Upper lobe of left lung (tissue), 6 donors: ENCODE measurements around the gene ISCU. TPM values are rescaled to one million over a fixed set of nuclear protein-coding genes. Genes with fewer than 3 reads are reported as not detected.

Source experiments
- ATAC-seq, 2 donors: fragments of 200-7000 bp; cut with Tn5 transposase; one replicate each; pipeline ENCODE4 v1.9.1; 2022; ENCODE audit warnings: mild to moderate bottlenecking in 2 of 2, moderate library complexity in 2 of 2; ENCODE audit not compliant: low FRiP score in 2 of 2
- DNase-seq, 2 donors: peaks; one replicate each; pipeline ENCODE4 v3.0.0-alpha.2; 2019 to 2020
- H3K27ac ChIP-seq, 4 donors: fragments of 200-600 bp; sonication (generic); one replicate each; pipeline ENCODE4 v1.5.1; 2016 to 2019
- H3K27me3 ChIP-seq, 4 donors: fragments of 200-600 bp; sonication (generic); one replicate each; pipeline ENCODE4 v1.5.1; 2017 to 2019
- H3K36me3 ChIP-seq, 4 donors: fragments of 200-600 bp; sonication (generic); one replicate each; pipeline ENCODE4 v1.5.1; 2016 to 2019
- H3K4me1 ChIP-seq, 4 donors: fragments of 200-600 bp; sonication (generic); one replicate each; pipeline ENCODE4 v1.5.1; 2018 to 2019
- H3K4me3 ChIP-seq, 4 donors: fragments of 200-600 bp; sonication (generic); one replicate each; pipeline ENCODE4 v1.5.1; 2017 to 2019; ENCODE audit warnings: mild to moderate bottlenecking in 2 of 4, moderate library complexity in 1 of 4
- H3K9me3 ChIP-seq, 4 donors: fragments of 200-600 bp; sonication (generic); one replicate each; pipeline ENCODE4 v1.5.1; 2018 to 2019
- EP300 ChIP-seq, 4 donors: sonication (generic); formaldehyde crosslinking; IDR thresholded peaks; one replicate each; pipeline ENCODE4 v1.5.1; 2017; ENCODE audit warnings: antibody characterized with exemption in 4 of 4, control low read depth in 2 of 4
- POLR2A ChIP-seq, 4 donors: fragments of 450-650 bp; IDR thresholded peaks; one replicate each; pipeline ENCODE4 v1.5.1; 2016 to 2017; ENCODE audit warnings: antibody characterized with exemption in 4 of 4, mild to moderate bottlenecking in 2 of 4
- POLR2AphosphoS5 ChIP-seq, 2 donors: sonication (generic); formaldehyde crosslinking; IDR thresholded peaks; one replicate each; pipeline ENCODE4 v1.5.1; 2017; ENCODE audit warnings: antibody characterized with exemption in 2 of 2
- WGBS, 2 donors: methylation state at CpG; one replicate each; pipeline ENCODE4 v1.1.5; 2017 to 2018; 5-methylcytosine and 5-hydroxymethylcytosine counted together
- total RNA-seq, 6 donors: library from RNA; depleted of rRNA in 4 of 6; stranded (reverse); fragments of >200 nt in 4 of 6; gene quantifications; one replicate each; pipeline versions ENCODE4 v1.1.0 to v1.2.1, GENCODE V29; 2016 to 2021
- TF ChIP-seq, protein P1 (sequence below), 6 experiments: fragments of 450-650 bp in 4 of 6; fragments of 200-600 bp in 2 of 6; sonication (generic) in 2 of 6; IDR thresholded peaks; one replicate each; pipeline ENCODE4 v1.5.1; 2016 to 2019; ENCODE audit warnings: antibody characterized with exemption in 6 of 6
- donor health status: DM: no; HTN: no; CAD: no; lungs with moderate emphysema.
- donor health status: DM: no; HTN: yes; CAD: no; lungs with severe emphysema.

Gene ISCU
- total RNA-seq, 6 donors from 2014 or later: 130 to 192 (median 152) TPM

DNA sequence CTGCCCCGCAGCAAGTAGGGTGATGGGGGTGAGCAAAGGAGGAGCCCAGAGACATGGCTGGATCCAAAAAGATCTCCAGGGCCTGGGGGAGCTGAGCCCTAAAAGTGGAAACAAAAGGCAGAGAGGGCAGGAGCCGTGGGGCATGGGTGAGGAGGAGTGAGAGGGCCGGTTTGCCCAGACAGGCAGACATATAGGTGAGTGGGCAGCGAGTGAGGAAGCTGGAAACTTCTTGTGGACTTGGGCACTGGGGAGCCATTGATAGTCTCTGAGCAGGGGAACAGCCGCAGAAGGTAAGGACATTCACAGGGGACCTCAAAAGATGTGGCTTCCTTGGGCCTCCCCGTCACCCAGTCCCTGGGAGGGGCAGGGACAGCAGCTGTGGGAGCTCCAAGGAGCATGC lies 52.2 kb downstream of the ISCU start:
- peaks cover 35 to 47% (median 37%) of the 10 kb centered on the region in 4 donors for H3K4me1 ChIP-seq
- no peak for ATAC-seq
- no peaks in the 10 kb centered on the region for H3K36me3 ChIP-seq
- H3K27ac ChIP-seq: no peak overlapping the region
- H3K4me3 ChIP-seq: no peak overlapping the region
- TF ChIP-seq, protein P1, sequence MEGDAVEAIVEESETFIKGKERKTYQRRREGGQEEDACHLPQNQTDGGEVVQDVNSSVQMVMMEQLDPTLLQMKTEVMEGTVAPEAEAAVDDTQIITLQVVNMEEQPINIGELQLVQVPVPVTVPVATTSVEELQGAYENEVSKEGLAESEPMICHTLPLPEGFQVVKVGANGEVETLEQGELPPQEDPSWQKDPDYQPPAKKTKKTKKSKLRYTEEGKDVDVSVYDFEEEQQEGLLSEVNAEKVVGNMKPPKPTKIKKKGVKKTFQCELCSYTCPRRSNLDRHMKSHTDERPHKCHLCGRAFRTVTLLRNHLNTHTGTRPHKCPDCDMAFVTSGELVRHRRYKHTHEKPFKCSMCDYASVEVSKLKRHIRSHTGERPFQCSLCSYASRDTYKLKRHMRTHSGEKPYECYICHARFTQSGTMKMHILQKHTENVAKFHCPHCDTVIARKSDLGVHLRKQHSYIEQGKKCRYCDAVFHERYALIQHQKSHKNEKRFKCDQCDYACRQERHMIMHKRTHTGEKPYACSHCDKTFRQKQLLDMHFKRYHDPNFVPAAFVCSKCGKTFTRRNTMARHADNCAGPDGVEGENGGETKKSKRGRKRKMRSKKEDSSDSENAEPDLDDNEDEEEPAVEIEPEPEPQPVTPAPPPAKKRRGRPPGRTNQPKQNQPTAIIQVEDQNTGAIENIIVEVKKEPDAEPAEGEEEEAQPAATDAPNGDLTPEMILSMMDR (IDR thresholded peaks at IDR 0.05): no peak
- TF ChIP-seq POLR2AphosphoS5 (IDR thresholded peaks at IDR 0.05) (no peak), EP300 (IDR thresholded peaks at IDR 0.05) (no peak), POLR2A (IDR thresholded peaks at IDR 0.05) (no peak)
- no peak for DNase-seq
- H3K27me3 ChIP-seq: no peaks in the 10 kb centered on the region
- 96 to 97% methylated on average over 5 to 6 of the region's 6 CpGs for WGBS, 2 donors
- no peaks in the 10 kb centered on the region for H3K9me3 ChIP-seq

DNA sequence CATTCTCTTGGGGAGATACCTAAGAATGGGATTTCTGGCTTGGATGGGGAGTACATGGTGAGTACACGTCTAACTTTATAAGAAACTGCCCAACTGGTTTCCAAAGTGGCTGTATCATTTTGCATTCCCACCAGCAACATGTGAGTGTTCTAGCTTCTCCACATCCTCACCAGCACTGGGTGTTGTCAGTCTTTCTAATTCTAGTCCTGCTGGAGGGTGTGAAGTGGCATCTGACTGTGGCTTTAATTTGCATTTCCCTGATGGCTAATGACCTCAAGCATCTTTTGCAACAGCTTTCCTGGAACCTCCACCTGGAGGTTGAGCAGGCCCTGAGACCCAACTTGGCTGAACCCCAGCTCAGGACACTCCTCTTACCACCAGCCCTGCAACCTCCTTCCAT lies 53.5 kb downstream of the ISCU start:
- H3K4me1 ChIP-seq: peaks cover 32 to 47% (median 42%) of the 10 kb centered on the region in 4 donors
- TF ChIP-seq, protein P1 (IDR thresholded peaks at IDR 0.05): no peak
- TF ChIP-seq EP300 (IDR thresholded peaks at IDR 0.05) (no peak), POLR2A (IDR thresholded peaks at IDR 0.05) (no peak), POLR2AphosphoS5 (IDR thresholded peaks at IDR 0.05) (no peak)
- 83 to 90% methylated on average over 1 of the region's 1 CpG for WGBS, 2 donors

DNA sequence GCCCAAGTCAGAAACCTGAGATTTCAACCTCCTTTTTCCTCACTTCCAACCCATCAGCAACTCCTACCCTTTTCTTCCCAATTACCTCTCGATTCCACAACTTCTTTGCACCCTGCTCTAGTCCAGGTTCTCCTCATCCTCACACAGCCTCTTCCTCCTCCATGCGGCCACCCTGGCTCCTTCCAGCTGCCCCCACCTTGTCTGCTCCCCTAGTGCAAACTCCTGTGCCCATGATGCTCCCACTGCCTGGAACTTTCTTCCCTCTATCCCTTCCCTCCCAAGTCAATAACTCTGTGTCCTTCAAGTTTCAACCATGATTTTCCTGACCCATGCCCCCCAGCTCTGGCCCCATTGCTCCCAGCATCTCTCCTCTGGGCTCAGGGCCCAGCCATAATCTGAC lies 54.0 kb downstream of the ISCU start:
- Histone ChIP-seq H3K27ac (peak overlapping the region in 2 of 4 donors; percentile 66 to 71), H3K36me3 (no peaks in the 10 kb centered on the region), H3K27me3 (no peaks in the 10 kb centered on the region), H3K4me3 (no peak overlapping the region), H3K9me3 (no peaks in the 10 kb centered on the region), H3K4me1 (peaks cover 32 to 51% (median 46%) of the 10 kb centered on the region in 4 donors)
- WGBS, 2 donors: 99 to 100% methylated on average over 2 of the region's 2 CpGs
- DNase-seq (no peak), ATAC-seq (no peak)
- TF ChIP-seq POLR2A (IDR thresholded peaks at IDR 0.05) (no peak), EP300 (IDR thresholded peaks at IDR 0.05) (no peak), POLR2AphosphoS5 (IDR thresholded peaks at IDR 0.05) (no peak)
- TF ChIP-seq, protein P1 (IDR thresholded peaks at IDR 0.05): no peak

More for the DNA sequence above, 53.5 kb downstream of the ISCU start:
- no peaks in the 10 kb centered on the region for H3K27me3 ChIP-seq
- H3K9me3 ChIP-seq: no peaks in the 10 kb centered on the region
- DNase-seq (no peak), ATAC-seq (no peak)
- no peaks in the 10 kb centered on the region for H3K36me3 ChIP-seq
- H3K4me3 ChIP-seq: no peak overlapping the region
- H3K27ac ChIP-seq: peak overlapping the region in 1 of 4 donors; percentile 66

DNA sequence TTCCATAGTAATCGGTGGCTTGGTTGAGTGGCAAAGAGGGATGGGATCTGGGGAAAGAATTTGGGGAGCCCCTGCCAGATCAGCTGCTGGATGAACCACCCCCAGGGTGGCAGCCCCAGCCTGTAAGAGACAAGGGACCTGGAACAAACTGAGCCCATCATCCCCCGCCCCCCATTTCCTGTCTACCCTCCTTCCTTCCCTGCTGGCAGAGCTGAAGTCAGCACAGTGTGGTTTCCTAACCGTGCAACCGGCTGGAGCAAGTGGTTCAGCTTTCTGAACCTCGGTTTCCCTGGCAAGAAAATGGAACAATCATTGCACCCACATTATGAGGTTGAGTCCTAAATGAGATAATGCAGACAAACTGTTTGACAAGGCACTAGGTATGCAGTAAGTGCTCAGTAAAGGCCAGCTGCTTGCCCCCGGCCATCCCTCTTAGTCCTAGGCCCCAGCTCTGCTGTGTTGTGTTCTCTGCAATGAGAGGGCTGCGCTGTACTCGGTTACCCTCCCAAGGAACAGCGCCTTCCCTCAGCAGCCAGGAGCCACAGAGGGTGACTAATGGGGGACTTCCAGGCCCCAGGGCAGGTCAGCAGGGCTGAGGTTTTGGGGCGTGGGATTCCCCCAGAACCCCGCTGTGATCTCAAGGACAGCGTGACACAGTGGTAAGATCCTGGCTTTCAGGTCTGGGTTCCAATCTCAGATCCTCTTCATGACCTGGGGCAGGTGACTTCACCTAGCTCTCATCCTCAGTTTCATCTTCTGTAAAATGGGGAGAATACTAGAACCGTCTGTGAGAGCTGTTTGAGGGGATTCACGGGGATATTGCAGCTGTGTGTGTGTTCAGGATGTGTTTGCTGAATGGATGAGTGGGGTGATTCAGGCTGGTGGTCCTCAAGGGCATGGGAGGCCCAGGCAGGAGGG lies 54.8 kb downstream of the ISCU start:
- peak overlapping the region; percentile 1 to 71 (median 53) for H3K27ac ChIP-seq
- H3K27me3 ChIP-seq: no peaks in the 10 kb centered on the region
- H3K36me3 ChIP-seq: no peaks in the 10 kb centered on the region
- TF ChIP-seq, protein P1 (IDR thresholded peaks at IDR 0.05): no peak
- TF ChIP-seq EP300 (IDR thresholded peaks at IDR 0.05) (no peak), POLR2AphosphoS5 (IDR thresholded peaks at IDR 0.05) (no peak), POLR2A (IDR thresholded peaks at IDR 0.05) (no peak)
- ATAC-seq (peak; percentile 11 to 52), DNase-seq (peak in 1 of 2 donors; percentile 43)
- no peak overlapping the region for H3K4me3 ChIP-seq
- H3K4me1 ChIP-seq: peaks cover 41 to 57% (median 53%) of the 10 kb centered on the region in 4 donors
- no peaks in the 10 kb centered on the region for H3K9me3 ChIP-seq
- 56 to 59% methylated on average over 8 to 14 of the region's 14 CpGs for WGBS, 2 donors
